Spleen (tissue), 11 donors: Measurements from ENCODE around the gene NUDT14. TPM values are rescaled to one million over a fixed set of nuclear protein-coding genes. Genes with fewer than 3 reads are reported as not detected.

Experiments
- DNase-seq: peaks from one replicate; pipeline ENCODE4 v3.0.0-alpha.2; 2020
- H3K27ac ChIP-seq, 8 donors: fragments of 200-600 bp; sonication (generic) in 7 of 8; 1 replicate in 4 of 8; 2 replicates in 4 of 8; pipeline versions ENCODE4 v1.5.0 to v1.8.0; 2016 to 2021; ENCODE audit warnings: inconsistent platforms in 4 of 8, mild to moderate bottlenecking in 4 of 8, moderate library complexity in 1 of 8
- H3K27me3 ChIP-seq, 7 donors: fragments of 200-600 bp; sonication (generic) in 6 of 7; replicated peaks in 1 of 7; 1 replicate in 4 of 7; 2 replicates in 3 of 7; pipeline versions ENCODE4 v1.5.0 to v1.8.0; 2016 to 2021; ENCODE audit warnings: inconsistent platforms in 3 of 7, mild to moderate bottlenecking in 1 of 7
- H3K36me3 ChIP-seq, 6 donors: fragments of 200-600 bp; sonication (generic) in 5 of 6; 1 replicate in 4 of 6; 2 replicates in 2 of 6; pipeline versions ENCODE4 v1.5.0 to v1.8.0; 2016 to 2021; ENCODE audit warnings: inconsistent platforms in 2 of 6
- H3K4me1 ChIP-seq, 6 donors: fragments of 200-600 bp; sonication (generic) in 5 of 6; 1 replicate in 3 of 6; 2 replicates in 3 of 6; pipeline versions ENCODE4 v1.5.0 to v1.8.0; 2016 to 2021; ENCODE audit warnings: inconsistent platforms in 3 of 6
- H3K4me3 ChIP-seq, 8 donors: fragments of 200-600 bp; sonication (generic) in 7 of 8; 1 replicate in 4 of 8; 2 replicates in 4 of 8; pipeline versions ENCODE4 v1.5.0 to v1.8.0; 2016 to 2021; ENCODE audit warnings: inconsistent platforms in 4 of 8, mild to moderate bottlenecking in 4 of 8, moderate library complexity in 2 of 8
- H3K9me3 ChIP-seq, 8 donors: fragments of 200-600 bp; sonication (generic) in 7 of 8; 1 replicate in 4 of 8; 2 replicates in 4 of 8; pipeline versions ENCODE4 v1.5.0 to v1.8.0; 2016 to 2021; ENCODE audit warnings: inconsistent platforms in 4 of 8
- CTCF ChIP-seq, 11 experiments: fragments of 200-600 bp in 7 of 11; fragments of 450-650 bp in 4 of 11; sonication (generic) in 4 of 11; IDR thresholded peaks in 8 of 11; conservative IDR thresholded peaks in 3 of 11; 1 replicate in 7 of 11; 2 replicates in 4 of 11; pipeline versions ENCODE4 v1.4.0 to v1.8.0; 2016 to 2021; ENCODE audit warnings: antibody characterized with exemption in 11 of 11, inconsistent platforms in 4 of 11, mild to moderate bottlenecking in 1 of 11
- POLR2A ChIP-seq, 3 donors: fragments of 450-650 bp; IDR thresholded peaks; one replicate each; pipeline ENCODE4 v1.5.1; 2017; ENCODE audit warnings: antibody characterized with exemption in 3 of 3, mild to moderate bottlenecking in 1 of 3
- POLR2AphosphoS5 ChIP-seq, 3 donors: sonication (generic); formaldehyde crosslinking; IDR thresholded peaks; one replicate each; pipeline ENCODE4 v1.5.1; 2017; ENCODE audit warnings: antibody characterized with exemption in 3 of 3
- WGBS, 5 donors: extraction: QIAGEN DNeasy Blood & Tissue Kit in 3 of 5; methylation state at CpG; one replicate each; pipeline versions ENCODE4 v1.1.5 to v1.1.7; 2013 to 2018; 5-methylcytosine and 5-hydroxymethylcytosine counted together
- intact Hi-C: fragments of 100-400 bp; cut with DNase I; formaldehyde crosslinking; loops from one replicate; pipeline ENCODE4 v1.15.0; 2023; ENCODE audit warnings: low total_unique reads
- polyA plus RNA-seq, 3 donors: library from polyadenylated mRNA; stranded (reverse); fragments of 200-250 nt; gene quantifications; one replicate each; pipeline ENCODE4 v1.2.1, GENCODE V29; 2013
- total RNA-seq, 7 donors: library from RNA; depleted of rRNA in 3 of 7; stranded (reverse); fragments of >200 nt in 3 of 7; fragmentation: NEBNext Ultra II Directional in 4 of 7; extraction: Animal tissue kit (Norgen Biotek cat#: 25700) in 4 of 7; gene quantifications; one replicate each; pipeline versions ENCODE4 v1.1.0 to v1.2.1, GENCODE V29; 2016 to 2021
- donor health status: healthy with polysubstance abuse.
- donor health status: DM: no; HTN: no; CAD: no; lungs with moderate emphysema.
- donor health status: DM: no; HTN: no; CAD: no.
- donor health status: Bipolar disorder and iron deficiency.
- donor health status: healthy.
- donor health status: DM: no; HTN: no; CAD: no.
- donor health status: DM: yes; HTN: yes; CAD: no.

NUDT14 gene
- total and polyA plus RNA-seq, 10 donors = 10.1 to 31.1 (median 21.5) TPM

- H3K4me3 ChIP-seq = no peak overlapping the region
- H3K27ac ChIP-seq = no peak overlapping the region
- intact Hi-C loops = no loop called here
- H3K4me1 ChIP-seq = peaks cover under 1 to 40% (median 29%) of the 10 kb centered on the region in 6 donors
- DNase-seq = no peak
- H3K9me3 ChIP-seq = no peaks in the 10 kb centered on the region
- H3K36me3 ChIP-seq = no peaks in the 10 kb centered on the region
- H3K27me3 ChIP-seq = peaks cover 0 to 55% (median 36%) of the 10 kb centered on the region in 7 donors
- TF ChIP-seq POLR2A (IDR thresholded peaks at IDR 0.05) (no peak), CTCF (IDR thresholded peaks at IDR 0.05 in 8 of 11, conservative IDR thresholded peaks at IDR 0.05 in 3 of 11) (no peak), POLR2AphosphoS5 (IDR thresholded peaks at IDR 0.05) (no peak)
- 88 to 94% (median 92%) methylated on average over 7 to 32 of the region's 32 CpGs for WGBS, 5 donors
These were observed 15.2 kb downstream of the NUDT14 start for GRCh38 chr14:105165761-105166485.

GRCh38 chr14:105165134-105165704 lies 15.9 kb downstream of the NUDT14 start:
- peaks cover 0 to 48% (median 31%) of the 10 kb centered on the region in 7 donors for H3K27me3 ChIP-seq
- H3K9me3 ChIP-seq = no peaks in the 10 kb centered on the region
- peaks cover 0 to 33% (median 22%) of the 10 kb centered on the region in 6 donors for H3K4me1 ChIP-seq
- intact Hi-C loops = no loop called here
- 66 to 79% (median 77%) methylated on average over 6 to 10 of the region's 10 CpGs for WGBS, 5 donors
- DNase-seq = no peak
- TF ChIP-seq POLR2AphosphoS5 (IDR thresholded peaks at IDR 0.05) = no peak
- no peak for TF ChIP-seq CTCF (IDR thresholded peaks at IDR 0.05 in 8 of 11, conservative IDR thresholded peaks at IDR 0.05 in 3 of 11)
- TF ChIP-seq POLR2A (IDR thresholded peaks at IDR 0.05) = no peak
- no peaks in the 10 kb centered on the region for H3K36me3 ChIP-seq
- H3K4me3 ChIP-seq = no peak overlapping the region
- no peak overlapping the region for H3K27ac ChIP-seq

- H3K27ac ChIP-seq = no peak overlapping the region
- intact Hi-C loops = no loop called here
- 79 to 90% (median 83%) methylated on average over 10 to 18 of the region's 18 CpGs for WGBS, 5 donors
- H3K9me3 ChIP-seq = no peaks in the 10 kb centered on the region
- peaks cover 0 to 42% (median 17%) of the 10 kb centered on the region in 7 donors for H3K27me3 ChIP-seq
- DNase-seq = no peak
- peaks cover 0 to 19% (median 10%) of the 10 kb centered on the region in 6 donors for H3K4me1 ChIP-seq
- TF ChIP-seq POLR2AphosphoS5 (IDR thresholded peaks at IDR 0.05) = no peak
- no peak for TF ChIP-seq CTCF (IDR thresholded peaks at IDR 0.05 in 8 of 11, conservative IDR thresholded peaks at IDR 0.05 in 3 of 11)
- no peak for TF ChIP-seq POLR2A (IDR thresholded peaks at IDR 0.05)
- no peak overlapping the region for H3K4me3 ChIP-seq
- H3K36me3 ChIP-seq = no peaks in the 10 kb centered on the region
These were observed 17.9 kb downstream of the NUDT14 start for GRCh38 chr14:105163040-105163742.

GRCh38 chr14:105162669-105162979 lies 18.5 kb downstream of the NUDT14 start:
- no peaks in the 10 kb centered on the region for H3K9me3 ChIP-seq
- TF ChIP-seq POLR2AphosphoS5 (IDR thresholded peaks at IDR 0.05) (no peak), POLR2A (IDR thresholded peaks at IDR 0.05) (no peak), CTCF (IDR thresholded peaks at IDR 0.05 in 8 of 11, conservative IDR thresholded peaks at IDR 0.05 in 3 of 11) (no peak)
- H3K4me1 ChIP-seq = peaks cover 0 to 16% (median 6%) of the 10 kb centered on the region in 6 donors
- DNase-seq = no peak
- no peak overlapping the region for H3K27ac ChIP-seq
- peaks cover 0 to 39% (median 13%) of the 10 kb centered on the region in 7 donors for H3K27me3 ChIP-seq
- intact Hi-C loops = no loop called here
- WGBS, 5 donors = 86 to 100% (median 96%) methylated on average over 2 of the region's 2 CpGs
- H3K4me3 ChIP-seq = no peak overlapping the region
- H3K36me3 ChIP-seq = no peaks in the 10 kb centered on the region
